ENCODE data around the gene RARA. TPM values are rescaled to one million over a fixed set of nuclear protein-coding genes. Genes with fewer than 3 reads are reported as not detected.

RARA gene
- total and polyA plus RNA-seq, 2 experiments from 2014 or later, result 7.4 to 15.9 TPM

GRCh38 chr17:40259505-40259904 is 49.5 kb upstream of the RARA start:
- Mint-ChIP-seq H3K4me1 (peaks cover 2% of the 10 kb centered on the region; the same call in 1 of the 3 replicates), H3K27me3 (ENCODE audit: insufficient read depth, low read depth, poor library complexity) (peaks cover 3% of the 10 kb centered on the region), H3K27ac (no peak overlapping the region), H3K4me3 (no peak overlapping the region), H3K36me3 (ENCODE audit: low read depth) (peaks cover 49% of the 10 kb centered on the region), H3K9me3 (no peaks in the 10 kb centered on the region)
- no peaks in the 10 kb centered on the region for H3K4me1 ChIP-seq (ENCODE audit: insufficient read depth)
- no peaks in the 10 kb centered on the region; the same call in none of the 2 replicates for H4K20me1 ChIP-seq (replicated peaks; ENCODE audit: insufficient read depth)
- H3K79me2 ChIP-seq (replicated peaks; ENCODE audit: insufficient read depth), result peaks cover under 1% of the 10 kb centered on the region; the same call in 1 of the 2 replicates
- no peak overlapping the region for H3K4me2 ChIP-seq
- no peak overlapping the region for H3K27ac ChIP-seq (ENCODE audit: low read depth)
- H3K4me3 ChIP-seq, result no peak overlapping the region
- peaks cover 4% of the 10 kb centered on the region; the same call in 1 of the 2 replicates for H3F3A ChIP-seq (replicated peaks; ENCODE audit: low read depth)
- H3K27me3 ChIP-seq (ENCODE audit: insufficient read depth), result no peaks in the 10 kb centered on the region
- no peak for DNase-seq (ENCODE audit: low spot score)
- H3K9me2 ChIP-seq (ENCODE audit: insufficient read depth), result no peaks in the 10 kb centered on the region
- no peak for ATAC-seq
- peaks cover 23% of the 10 kb centered on the region for H3K36me3 ChIP-seq (ENCODE audit: insufficient read depth)
- no peak overlapping the region for H2AFZ ChIP-seq
- TF ChIP-seq ZNF331 (CRISPR knock-in tag; IDR thresholded peaks at IDR 0.05; ENCODE audit: low read depth) (no peak), POLR2AphosphoS5 (IDR thresholded peaks at IDR 0.05; ENCODE audit: low read depth) (no peak), EZH2phosphoT487 (IDR thresholded peaks at IDR 0.05; ENCODE audit: unreplicated experiment) (no peak)

- no peak overlapping the region for H2AFZ ChIP-seq
- Mint-ChIP-seq H3K27me3 (ENCODE audit: insufficient read depth, low read depth, poor library complexity) (peaks cover 3% of the 10 kb centered on the region), H3K9me3 (no peaks in the 10 kb centered on the region; the same call in 2 of the 3 replicates), H3K4me1 (peaks cover 8% of the 10 kb centered on the region; the same call in 1 of the 3 replicates), H3K36me3 (ENCODE audit: low read depth) (peaks cover 55% of the 10 kb centered on the region), H3K27ac (no peak overlapping the region), H3K4me3 (no peak overlapping the region)
- DNase-seq (ENCODE audit: low spot score) (no peak), ATAC-seq (no peak)
- H3K36me3 ChIP-seq (ENCODE audit: insufficient read depth), result peaks cover 28% of the 10 kb centered on the region
- H3K4me3 ChIP-seq, result no peak overlapping the region
- H3F3A ChIP-seq (replicated peaks; ENCODE audit: low read depth), result peaks cover 4% of the 10 kb centered on the region; the same call in 1 of the 2 replicates
- no peaks in the 10 kb centered on the region for H3K9me2 ChIP-seq (ENCODE audit: insufficient read depth)
- H3K27ac ChIP-seq (ENCODE audit: low read depth), result no peak overlapping the region
- no peaks in the 10 kb centered on the region for H3K27me3 ChIP-seq (ENCODE audit: insufficient read depth)
- H3K4me2 ChIP-seq, result no peak overlapping the region
- H3K4me1 ChIP-seq (ENCODE audit: insufficient read depth), result no peaks in the 10 kb centered on the region
- TF ChIP-seq CREB1 (CRISPR knock-in tag; IDR thresholded peaks at IDR 0.05; ENCODE audit: low read depth), result no peak
- no peak for TF ChIP-seq ZNF331 (CRISPR knock-in tag; IDR thresholded peaks at IDR 0.05; ENCODE audit: low read depth)
- no peak for TF ChIP-seq EZH2 (IDR thresholded peaks at IDR 0.05; ENCODE audit: low read depth, unreplicated experiment)
- no peak for TF ChIP-seq POLR2AphosphoS5 (IDR thresholded peaks at IDR 0.05; ENCODE audit: low read depth)
- TF ChIP-seq ZNF114 (CRISPR knock-in tag; IDR thresholded peaks at IDR 0.05), result no peak
- TF ChIP-seq NANOG (IDR thresholded peaks at IDR 0.05; ENCODE audit: borderline replicate concordance), result no peak
- no peak for TF ChIP-seq ETS1 (IDR thresholded peaks at IDR 0.05)
- TF ChIP-seq, protein P1, sequence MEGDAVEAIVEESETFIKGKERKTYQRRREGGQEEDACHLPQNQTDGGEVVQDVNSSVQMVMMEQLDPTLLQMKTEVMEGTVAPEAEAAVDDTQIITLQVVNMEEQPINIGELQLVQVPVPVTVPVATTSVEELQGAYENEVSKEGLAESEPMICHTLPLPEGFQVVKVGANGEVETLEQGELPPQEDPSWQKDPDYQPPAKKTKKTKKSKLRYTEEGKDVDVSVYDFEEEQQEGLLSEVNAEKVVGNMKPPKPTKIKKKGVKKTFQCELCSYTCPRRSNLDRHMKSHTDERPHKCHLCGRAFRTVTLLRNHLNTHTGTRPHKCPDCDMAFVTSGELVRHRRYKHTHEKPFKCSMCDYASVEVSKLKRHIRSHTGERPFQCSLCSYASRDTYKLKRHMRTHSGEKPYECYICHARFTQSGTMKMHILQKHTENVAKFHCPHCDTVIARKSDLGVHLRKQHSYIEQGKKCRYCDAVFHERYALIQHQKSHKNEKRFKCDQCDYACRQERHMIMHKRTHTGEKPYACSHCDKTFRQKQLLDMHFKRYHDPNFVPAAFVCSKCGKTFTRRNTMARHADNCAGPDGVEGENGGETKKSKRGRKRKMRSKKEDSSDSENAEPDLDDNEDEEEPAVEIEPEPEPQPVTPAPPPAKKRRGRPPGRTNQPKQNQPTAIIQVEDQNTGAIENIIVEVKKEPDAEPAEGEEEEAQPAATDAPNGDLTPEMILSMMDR (conservative IDR thresholded peaks at IDR 0.05; ENCODE audit: low read depth in 2 of 2), result no peak
- no peak for TF ChIP-seq JUNB (IDR thresholded peaks at IDR 0.05; ENCODE audit: unreplicated experiment)
- H4K20me1 ChIP-seq (replicated peaks; ENCODE audit: insufficient read depth), result no peaks in the 10 kb centered on the region
- no peaks in the 10 kb centered on the region; the same call in 1 of the 2 replicates for H3K79me2 ChIP-seq (replicated peaks; ENCODE audit: insufficient read depth)
Observed at GRCh38 chr17:40260528-40260927, 48.5 kb upstream of the RARA start.
